K562 (cell line): ENCODE results near the gene EPHB1. TPM values are rescaled to one million over a fixed set of nuclear protein-coding genes. Genes with fewer than 3 reads are reported as not detected.

ENCODE experiments used
- CREM ChIP-seq: IDR thresholded peaks from 2 replicates; pipeline ENCODE4 v1.6.1; 2014; ENCODE audit warnings: antibody characterized with exemption, low read depth
- DDX20 ChIP-seq: fragments of 450-650 bp; IDR thresholded peaks from 2 replicates; pipeline ENCODE4 v1.6.1; 2016; ENCODE audit warnings: missing genetic modification characterization, low read depth, mild to moderate bottlenecking, missing compliant biosample characterization, moderate library complexity
- GABPB1 ChIP-seq: sonication (generic); formaldehyde crosslinking; IDR thresholded peaks from 2 replicates; pipeline ENCODE4 v1.8.0; 2022; ENCODE audit warnings: mild to moderate bottlenecking, missing genetic modification reagents
- LARP7 ChIP-seq: fragments of 450-650 bp; IDR thresholded peaks from 2 replicates; pipeline ENCODE4 v1.6.1; 2016
- NFIC ChIP-seq: fragments of 450-650 bp; IDR thresholded peaks from 2 replicates; pipeline ENCODE4 v1.6.1; 2017; ENCODE audit warnings: mild to moderate bottlenecking, inconsistent platforms
- RBM14 ChIP-seq: fragments of 200-400 bp; formaldehyde crosslinking; IDR thresholded peaks from 2 replicates; pipeline ENCODE4 v1.6.1; 2018; ENCODE audit warnings: low read depth, mild to moderate bottlenecking, low read length, moderate library complexity, borderline replicate concordance; ENCODE audit not compliant: insufficient read depth
- TCF7L2 ChIP-seq: fragments of 150-350 bp; IDR thresholded peaks from 2 replicates; pipeline ENCODE4 v1.6.1; 2016; ENCODE audit warnings: low read depth, mild to moderate bottlenecking, low read length, moderate library complexity
- ZNF253 ChIP-seq: fragments of 250-450 bp; sonication (Bioruptor Pico); conservative IDR thresholded peaks from 2 replicates; pipeline ENCODE4 v1.6.1; 2021; ENCODE audit warnings: mild to moderate bottlenecking
- ZNF274 ChIP-seq: IDR thresholded peaks from 2 replicates; pipeline ENCODE4 v1.6.1; 2011; ENCODE audit warnings: low read depth, mild to moderate bottlenecking, low read length, moderate library complexity, borderline replicate concordance
- ZNF316 ChIP-seq: fragments of 450-650 bp; IDR thresholded peaks from 2 replicates; pipeline ENCODE4 v1.6.1; 2016
- polyA plus RNA-seq, 8 experiments: library from polyadenylated mRNA; depleted of rRNA in 4 of 8; stranded (reverse) in 5 of 8; unstranded in 3 of 8; fragments of >200 nt; fragmentation: Nextera tagmentation in 2 of 8; fragmentation: Illumina TruSeq in 1 of 8; extraction: Ambion mirVana in 2 of 8; extraction: Trizol in 1 of 8; gene quantifications; 2 replicates each; pipeline versions ENCODE4 v1.2.1 to v1.2.3, GENCODE V29; 2011 to 2014; ENCODE audit warnings: inconsistent platforms in 1 of 8, missing spikeins in 1 of 8
- total RNA-seq, 7 experiments: library from RNA; depleted of rRNA in 6 of 7; stranded (reverse); fragments of >200 nt in 6 of 7; fragmentation: Illumina TruSeq in 2 of 7; extraction: Trizol in 2 of 7; gene quantifications; 2 replicates each; pipeline versions ENCODE4 v1.2.1 to v1.2.3, GENCODE V29; 2011 to 2021; ENCODE audit warnings: low replicate concordance in 1 of 7
- TF ChIP-seq, protein P1 (sequence below): fragments of 450-650 bp; IDR thresholded peaks from 2 replicates; pipeline ENCODE4 v1.6.1; 2017; ENCODE audit warnings: antibody characterized with exemption, mild to moderate bottlenecking

The EPHB1 gene
- total and polyA plus RNA-seq, 9 of the 15 experiments (the other 6 are each of a cell fraction or from before 2014, with no cell fraction given), result 0.29 TPM; not detected in 8

DNA sequence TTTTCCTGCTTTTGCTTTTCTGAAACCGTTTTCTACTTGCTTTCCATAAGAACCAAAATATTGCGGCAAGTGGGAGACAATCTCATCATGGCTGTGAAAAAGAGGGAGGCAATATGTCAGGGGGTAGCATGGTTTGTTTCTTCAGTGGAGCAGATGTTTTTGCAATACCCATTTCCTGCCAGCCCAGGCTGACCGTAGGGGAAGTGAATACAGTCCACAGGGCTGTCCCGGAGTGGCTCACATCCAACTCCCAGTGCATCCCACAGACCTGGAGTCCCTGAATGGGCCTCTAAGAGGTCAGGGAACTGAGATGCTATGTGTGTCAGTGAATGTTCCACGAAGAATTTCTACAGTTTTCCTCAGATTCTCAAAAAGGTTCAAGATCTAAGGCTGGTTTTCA lies 69.6 kb downstream of the EPHB1 start (continued):
- TF ChIP-seq ZNF253 (CRISPR knock-in tag) (no peak), ZNF316 (no peak), TCF7L2 (no peak), DDX20 (no peak), NFIC (no peak), GABPB1 (CRISPR knock-in tag) (no peak), RBM14 (no peak), ZNF274 (no peak), LARP7 (no peak), CREM (no peak)
- TF ChIP-seq, protein P1, sequence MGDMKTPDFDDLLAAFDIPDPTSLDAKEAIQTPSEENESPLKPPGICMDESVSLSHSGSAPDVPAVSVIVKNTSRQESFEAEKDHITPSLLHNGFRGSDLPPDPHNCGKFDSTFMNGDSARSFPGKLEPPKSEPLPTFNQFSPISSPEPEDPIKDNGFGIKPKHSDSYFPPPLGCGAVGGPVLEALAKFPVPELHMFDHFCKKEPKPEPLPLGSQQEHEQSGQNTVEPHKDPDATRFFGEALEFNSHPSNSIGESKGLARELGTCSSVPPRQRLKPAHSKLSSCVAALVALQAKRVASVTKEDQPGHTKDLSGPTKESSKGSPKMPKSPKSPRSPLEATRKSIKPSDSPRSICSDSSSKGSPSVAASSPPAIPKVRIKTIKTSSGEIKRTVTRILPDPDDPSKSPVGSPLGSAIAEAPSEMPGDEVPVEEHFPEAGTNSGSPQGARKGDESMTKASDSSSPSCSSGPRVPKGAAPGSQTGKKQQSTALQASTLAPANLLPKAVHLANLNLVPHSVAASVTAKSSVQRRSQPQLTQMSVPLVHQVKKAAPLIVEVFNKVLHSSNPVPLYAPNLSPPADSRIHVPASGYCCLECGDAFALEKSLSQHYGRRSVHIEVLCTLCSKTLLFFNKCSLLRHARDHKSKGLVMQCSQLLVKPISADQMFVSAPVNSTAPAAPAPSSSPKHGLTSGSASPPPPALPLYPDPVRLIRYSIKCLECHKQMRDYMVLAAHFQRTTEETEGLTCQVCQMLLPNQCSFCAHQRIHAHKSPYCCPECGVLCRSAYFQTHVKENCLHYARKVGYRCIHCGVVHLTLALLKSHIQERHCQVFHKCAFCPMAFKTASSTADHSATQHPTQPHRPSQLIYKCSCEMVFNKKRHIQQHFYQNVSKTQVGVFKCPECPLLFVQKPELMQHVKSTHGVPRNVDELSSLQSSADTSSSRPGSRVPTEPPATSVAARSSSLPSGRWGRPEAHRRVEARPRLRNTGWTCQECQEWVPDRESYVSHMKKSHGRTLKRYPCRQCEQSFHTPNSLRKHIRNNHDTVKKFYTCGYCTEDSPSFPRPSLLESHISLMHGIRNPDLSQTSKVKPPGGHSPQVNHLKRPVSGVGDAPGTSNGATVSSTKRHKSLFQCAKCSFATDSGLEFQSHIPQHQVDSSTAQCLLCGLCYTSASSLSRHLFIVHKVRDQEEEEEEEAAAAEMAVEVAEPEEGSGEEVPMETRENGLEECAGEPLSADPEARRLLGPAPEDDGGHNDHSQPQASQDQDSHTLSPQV, result no peak
